Measurements from ENCODE around the gene WASHC2A.
"Not testable (repeated sequence)": the region's sequence is repeated elsewhere in the genome, so short reads cannot be mapped to it uniquely, and the experiment has no call there.

DNA sequence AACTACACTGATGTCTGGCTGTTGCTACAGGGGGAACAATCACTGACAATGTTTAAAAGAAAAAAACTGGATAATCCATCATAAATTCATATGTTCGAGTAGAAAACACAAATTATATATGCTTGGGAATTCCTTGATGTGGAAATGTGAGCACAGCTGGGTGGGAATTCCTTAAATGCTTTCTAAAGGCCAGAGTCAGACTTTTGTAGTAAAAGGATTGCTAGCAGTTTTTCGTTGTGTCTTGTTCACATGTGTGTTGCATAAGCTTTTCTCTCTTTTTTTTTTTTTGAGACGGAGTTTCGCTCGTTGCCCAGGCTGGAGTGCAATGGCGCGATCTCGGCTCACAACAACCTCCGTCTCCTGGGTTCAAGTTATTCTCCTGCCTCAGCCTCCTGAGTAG is 21.3 kb upstream of the WASHC2A start:
- TF ChIP-seq, protein P1, sequence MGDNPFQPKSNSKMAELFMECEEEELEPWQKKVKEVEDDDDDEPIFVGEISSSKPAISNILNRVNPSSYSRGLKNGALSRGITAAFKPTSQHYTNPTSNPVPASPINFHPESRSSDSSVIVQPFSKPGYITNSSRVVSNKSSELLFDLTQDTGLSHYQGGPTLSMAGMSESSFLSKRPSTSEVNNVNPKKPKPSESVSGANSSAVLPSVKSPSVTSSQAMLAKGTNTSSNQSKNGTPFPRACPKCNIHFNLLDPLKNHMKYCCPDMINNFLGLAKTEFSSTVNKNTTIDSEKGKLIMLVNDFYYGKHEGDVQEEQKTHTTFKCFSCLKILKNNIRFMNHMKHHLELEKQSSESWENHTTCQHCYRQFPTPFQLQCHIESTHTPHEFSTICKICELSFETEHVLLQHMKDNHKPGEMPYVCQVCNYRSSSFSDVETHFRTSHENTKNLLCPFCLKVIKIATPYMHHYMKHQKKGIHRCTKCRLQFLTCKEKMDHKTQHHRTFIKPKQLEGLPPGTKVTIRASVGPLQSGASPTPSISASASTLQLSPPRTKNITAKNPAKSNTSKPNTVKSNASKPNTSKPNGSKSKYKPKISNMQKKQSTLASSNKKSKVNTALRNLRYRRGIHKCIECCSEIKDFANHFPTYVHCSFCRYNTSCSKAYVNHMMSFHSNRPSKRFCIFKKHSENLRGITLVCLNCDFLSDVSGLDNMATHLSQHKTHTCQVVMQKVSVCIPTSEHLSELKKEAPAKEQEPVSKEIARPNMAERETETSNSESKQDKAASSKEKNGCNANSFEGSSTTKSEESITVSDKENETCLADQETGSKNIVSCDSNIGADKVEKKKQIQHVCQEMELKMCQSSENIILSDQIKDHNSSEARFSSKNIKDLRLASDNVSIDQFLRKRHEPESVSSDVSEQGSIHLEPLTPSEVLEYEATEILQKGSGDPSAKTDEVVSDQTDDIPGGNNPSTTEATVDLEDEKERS (tag by site-specific recombination; IDR thresholded peaks at IDR 0.05) = not testable (repeated sequence)
- TF ChIP-seq, protein P2, sequence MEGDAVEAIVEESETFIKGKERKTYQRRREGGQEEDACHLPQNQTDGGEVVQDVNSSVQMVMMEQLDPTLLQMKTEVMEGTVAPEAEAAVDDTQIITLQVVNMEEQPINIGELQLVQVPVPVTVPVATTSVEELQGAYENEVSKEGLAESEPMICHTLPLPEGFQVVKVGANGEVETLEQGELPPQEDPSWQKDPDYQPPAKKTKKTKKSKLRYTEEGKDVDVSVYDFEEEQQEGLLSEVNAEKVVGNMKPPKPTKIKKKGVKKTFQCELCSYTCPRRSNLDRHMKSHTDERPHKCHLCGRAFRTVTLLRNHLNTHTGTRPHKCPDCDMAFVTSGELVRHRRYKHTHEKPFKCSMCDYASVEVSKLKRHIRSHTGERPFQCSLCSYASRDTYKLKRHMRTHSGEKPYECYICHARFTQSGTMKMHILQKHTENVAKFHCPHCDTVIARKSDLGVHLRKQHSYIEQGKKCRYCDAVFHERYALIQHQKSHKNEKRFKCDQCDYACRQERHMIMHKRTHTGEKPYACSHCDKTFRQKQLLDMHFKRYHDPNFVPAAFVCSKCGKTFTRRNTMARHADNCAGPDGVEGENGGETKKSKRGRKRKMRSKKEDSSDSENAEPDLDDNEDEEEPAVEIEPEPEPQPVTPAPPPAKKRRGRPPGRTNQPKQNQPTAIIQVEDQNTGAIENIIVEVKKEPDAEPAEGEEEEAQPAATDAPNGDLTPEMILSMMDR (tag by site-specific recombination; IDR thresholded peaks at IDR 0.05) = not testable (repeated sequence)
- TF ChIP-seq, protein P3, sequence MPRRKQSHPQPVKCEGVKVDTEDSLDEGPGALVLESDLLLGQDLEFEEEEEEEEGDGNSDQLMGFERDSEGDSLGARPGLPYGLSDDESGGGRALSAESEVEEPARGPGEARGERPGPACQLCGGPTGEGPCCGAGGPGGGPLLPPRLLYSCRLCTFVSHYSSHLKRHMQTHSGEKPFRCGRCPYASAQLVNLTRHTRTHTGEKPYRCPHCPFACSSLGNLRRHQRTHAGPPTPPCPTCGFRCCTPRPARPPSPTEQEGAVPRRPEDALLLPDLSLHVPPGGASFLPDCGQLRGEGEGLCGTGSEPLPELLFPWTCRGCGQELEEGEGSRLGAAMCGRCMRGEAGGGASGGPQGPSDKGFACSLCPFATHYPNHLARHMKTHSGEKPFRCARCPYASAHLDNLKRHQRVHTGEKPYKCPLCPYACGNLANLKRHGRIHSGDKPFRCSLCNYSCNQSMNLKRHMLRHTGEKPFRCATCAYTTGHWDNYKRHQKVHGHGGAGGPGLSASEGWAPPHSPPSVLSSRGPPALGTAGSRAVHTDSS (tag by site-specific recombination; IDR thresholded peaks at IDR 0.05) = not testable (repeated sequence)
- not testable (repeated sequence) for TF ChIP-seq ZNF211 (tag by site-specific recombination; IDR thresholded peaks at IDR 0.05; ENCODE audit: low read depth); ZNF654 (tag by site-specific recombination; IDR thresholded peaks at IDR 0.05; ENCODE audit: low read depth); ZNF292 (tag by site-specific recombination; IDR thresholded peaks at IDR 0.05; ENCODE audit: borderline replicate concordance, low read depth)
- TF ChIP-seq, protein P4, sequence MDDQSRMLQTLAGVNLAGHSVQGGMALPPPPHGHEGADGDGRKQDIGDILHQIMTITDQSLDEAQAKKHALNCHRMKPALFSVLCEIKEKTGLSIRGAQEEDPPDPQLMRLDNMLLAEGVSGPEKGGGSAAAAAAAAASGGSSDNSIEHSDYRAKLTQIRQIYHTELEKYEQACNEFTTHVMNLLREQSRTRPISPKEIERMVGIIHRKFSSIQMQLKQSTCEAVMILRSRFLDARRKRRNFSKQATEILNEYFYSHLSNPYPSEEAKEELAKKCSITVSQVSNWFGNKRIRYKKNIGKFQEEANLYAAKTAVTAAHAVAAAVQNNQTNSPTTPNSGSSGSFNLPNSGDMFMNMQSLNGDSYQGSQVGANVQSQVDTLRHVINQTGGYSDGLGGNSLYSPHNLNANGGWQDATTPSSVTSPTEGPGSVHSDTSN (CRISPR knock-in tag; IDR thresholded peaks at IDR 0.05) = not testable (repeated sequence)
